HEK293 (cell line): ENCODE data around the gene APLP2.

Source experiments
- CTCF ChIA-PET: fragments of 350-600 bp; formaldehyde crosslinking; extraction: SDS; loops from one replicate; lab custom pipeline; 2021; ENCODE audit warnings: antibody characterized with exemption; lab: Yijun Ruan, JAX
- POLR2A ChIA-PET: fragments of 300-600 bp; formaldehyde crosslinking; extraction: SDS; loops from one replicate; lab custom pipeline; 2020; ENCODE audit warnings: antibody characterized with exemption, inconsistent platforms; lab: Yijun Ruan, JAX
- H3K27ac ChIP-seq: fragments of 200-500 bp; sonication (Bioruptor generic); 2 replicates; pipeline ENCODE4 v1.5.1; 2014; ENCODE audit warnings: low read depth, low read length, control low read depth, inconsistent platforms; ENCODE audit errors: extremely low read depth
- H3K36me3 ChIP-seq, 2 experiments: fragments of 200-500 bp in 1 of 2; sonication (Bioruptor generic) in 1 of 2; 1 replicate in 1 of 2; 2 replicates in 1 of 2; pipeline ENCODE4 v1.5.1; 2014 to 2017; ENCODE audit warnings: inconsistent platforms in 2 of 2, low read length in 2 of 2; ENCODE audit not compliant: control insufficient read depth in 2 of 2, insufficient read depth in 1 of 2
- H3K4me1 ChIP-seq: fragments of 200-500 bp; sonication (Bioruptor generic); 2 replicates; pipeline ENCODE4 v1.5.1; 2014; ENCODE audit warnings: mild to moderate bottlenecking, low read length, inconsistent platforms; ENCODE audit not compliant: control insufficient read depth, insufficient read depth
- H3K4me3 ChIP-seq: 2 replicates; pipeline ENCODE4 v1.5.1; 2011; ENCODE audit warnings: low read depth, mild to moderate bottlenecking, control low read depth, low read length, moderate library complexity
- H3K9me3 ChIP-seq: fragments of 200-500 bp; sonication (Bioruptor generic); 2 replicates; pipeline ENCODE4 v1.5.1; 2014; ENCODE audit warnings: low read depth, low read length, inconsistent platforms; ENCODE audit not compliant: control insufficient read depth, insufficient read depth
- IKZF3 ChIP-seq: fragments of 450-650 bp; IDR thresholded peaks from 2 replicates; pipeline ENCODE4 v1.5.0; 2018; ENCODE audit warnings: missing biosample characterization, mild to moderate bottlenecking, missing genetic modification characterization, moderate library complexity
- KLF10 ChIP-seq: fragments of 450-650 bp; IDR thresholded peaks from 2 replicates; pipeline ENCODE4 v1.5.1; 2018; ENCODE audit warnings: missing biosample characterization, mild to moderate bottlenecking, missing genetic modification characterization
- MEIS1 ChIP-seq: sonication (generic); formaldehyde crosslinking; IDR thresholded peaks from 2 replicates; pipeline ENCODE4 v1.8.1; 2022; ENCODE audit warnings: missing genetic modification reagents, mild to moderate bottlenecking, borderline replicate concordance
- MYNN ChIP-seq: fragments of 450-650 bp; formaldehyde crosslinking; IDR thresholded peaks from 2 replicates; pipeline ENCODE4 v1.5.1; 2016; ENCODE audit warnings: missing biosample characterization, missing genetic modification characterization, borderline replicate concordance
- PRDM1 ChIP-seq: fragments of 450-650 bp; formaldehyde crosslinking; IDR thresholded peaks from 2 replicates; pipeline ENCODE4; 2016; ENCODE audit warnings: missing biosample characterization, missing genetic modification characterization
- SALL2 ChIP-seq: fragments of 450-650 bp; formaldehyde crosslinking; IDR thresholded peaks from 2 replicates; pipeline ENCODE4 v1.5.0; 2017; ENCODE audit warnings: missing biosample characterization, mild to moderate bottlenecking, missing genetic modification characterization, borderline replicate concordance
- YY2 ChIP-seq: fragments of 450-650 bp; formaldehyde crosslinking; IDR thresholded peaks from 2 replicates; pipeline ENCODE4 v1.5.1; 2016; ENCODE audit warnings: missing biosample characterization, missing genetic modification characterization
- ZBTB48 ChIP-seq: fragments of 450-650 bp; formaldehyde crosslinking; IDR thresholded peaks from 2 replicates; pipeline ENCODE4 v1.5.1; 2016; ENCODE audit warnings: missing biosample characterization, missing genetic modification characterization
- ZNF121 ChIP-seq: fragments of 450-650 bp; formaldehyde crosslinking; IDR thresholded peaks from 2 replicates; pipeline ENCODE4 v1.5.1; 2016; ENCODE audit warnings: missing biosample characterization, missing genetic modification characterization
- ZNF138 ChIP-seq: fragments of 450-650 bp; formaldehyde crosslinking; IDR thresholded peaks from 2 replicates; pipeline ENCODE4 v1.5.1; 2016; ENCODE audit warnings: missing biosample characterization, missing genetic modification characterization, borderline replicate concordance
- ZNF223 ChIP-seq: fragments of 450-650 bp; formaldehyde crosslinking; IDR thresholded peaks from 2 replicates; pipeline ENCODE4 v1.5.1; 2016; ENCODE audit warnings: missing biosample characterization, missing genetic modification characterization
- ZNF239 ChIP-seq: fragments of 450-650 bp; formaldehyde crosslinking; IDR thresholded peaks from 2 replicates; pipeline ENCODE4 v1.5.1; 2016; ENCODE audit warnings: missing biosample characterization, missing genetic modification characterization
- ZNF311 ChIP-seq: fragments of 450-650 bp; formaldehyde crosslinking; IDR thresholded peaks from 2 replicates; pipeline ENCODE4 v1.5.1; 2017; ENCODE audit warnings: missing biosample characterization, missing genetic modification characterization, borderline replicate concordance
- ZNF37A ChIP-seq: fragments of 450-650 bp; IDR thresholded peaks from 2 replicates; pipeline ENCODE4 v1.5.1; 2018; ENCODE audit warnings: missing biosample characterization, missing genetic modification characterization
- ZNF433 ChIP-seq: fragments of 450-650 bp; formaldehyde crosslinking; IDR thresholded peaks from 2 replicates; pipeline ENCODE4 v1.5.1; 2016; ENCODE audit warnings: missing biosample characterization, missing genetic modification characterization, low read depth
- ZNF473 ChIP-seq: fragments of 450-650 bp; formaldehyde crosslinking; IDR thresholded peaks from 2 replicates; pipeline ENCODE4 v1.5.1; 2017; ENCODE audit warnings: missing biosample characterization, missing genetic modification characterization
- ZNF514 ChIP-seq: fragments of 450-650 bp; formaldehyde crosslinking; IDR thresholded peaks from 2 replicates; pipeline ENCODE4 v1.5.1; 2016; ENCODE audit warnings: missing biosample characterization, missing genetic modification characterization
- ZNF555 ChIP-seq: fragments of 450-650 bp; formaldehyde crosslinking; conservative IDR thresholded peaks from 2 replicates; pipeline ENCODE4 v1.5.1; 2017; ENCODE audit warnings: missing biosample characterization, mild to moderate bottlenecking, missing genetic modification characterization, inconsistent platforms
- ZNF76 ChIP-seq: fragments of 450-650 bp; formaldehyde crosslinking; IDR thresholded peaks from 2 replicates; pipeline ENCODE4; 2016; ENCODE audit warnings: low read depth, missing biosample characterization, missing genetic modification characterization, borderline replicate concordance
- ZNF777 ChIP-seq: fragments of 450-650 bp; formaldehyde crosslinking; IDR thresholded peaks from 2 replicates; pipeline ENCODE4 v1.5.1; 2017; ENCODE audit warnings: missing biosample characterization, missing genetic modification characterization, borderline replicate concordance
- ZNF837 ChIP-seq: fragments of 450-650 bp; formaldehyde crosslinking; IDR thresholded peaks from 2 replicates; pipeline ENCODE4 v1.5.1; 2016; ENCODE audit warnings: missing biosample characterization, missing genetic modification characterization
- ZNF843 ChIP-seq: fragments of 450-650 bp; formaldehyde crosslinking; IDR thresholded peaks from 2 replicates; pipeline ENCODE4 v1.5.1; 2016; ENCODE audit warnings: missing biosample characterization, missing genetic modification characterization
- ZSCAN23 ChIP-seq: fragments of 450-650 bp; formaldehyde crosslinking; IDR thresholded peaks from 2 replicates; pipeline ENCODE4 v1.5.1; 2016; ENCODE audit warnings: missing biosample characterization, missing genetic modification characterization
- TF ChIP-seq, protein P1 (sequence below): fragments of 450-650 bp; formaldehyde crosslinking; IDR thresholded peaks from 2 replicates; pipeline ENCODE4 v1.5.1; 2016; ENCODE audit warnings: missing biosample characterization, missing genetic modification characterization
- TF ChIP-seq, protein P2 (sequence below): fragments of 450-650 bp; formaldehyde crosslinking; IDR thresholded peaks from 2 replicates; pipeline ENCODE4 v1.5.1; 2016; ENCODE audit warnings: missing biosample characterization, missing genetic modification characterization
- TF ChIP-seq, protein P3 (sequence below): fragments of 450-650 bp; formaldehyde crosslinking; IDR thresholded peaks from 2 replicates; pipeline ENCODE4 v1.5.1; 2016; ENCODE audit warnings: missing biosample characterization, missing genetic modification characterization
- TF ChIP-seq, protein P4 (sequence below): fragments of 450-650 bp; formaldehyde crosslinking; IDR thresholded peaks from 2 replicates; pipeline ENCODE4 v1.5.1; 2017; ENCODE audit warnings: missing biosample characterization, missing genetic modification characterization

The APLP2 gene

DNA sequence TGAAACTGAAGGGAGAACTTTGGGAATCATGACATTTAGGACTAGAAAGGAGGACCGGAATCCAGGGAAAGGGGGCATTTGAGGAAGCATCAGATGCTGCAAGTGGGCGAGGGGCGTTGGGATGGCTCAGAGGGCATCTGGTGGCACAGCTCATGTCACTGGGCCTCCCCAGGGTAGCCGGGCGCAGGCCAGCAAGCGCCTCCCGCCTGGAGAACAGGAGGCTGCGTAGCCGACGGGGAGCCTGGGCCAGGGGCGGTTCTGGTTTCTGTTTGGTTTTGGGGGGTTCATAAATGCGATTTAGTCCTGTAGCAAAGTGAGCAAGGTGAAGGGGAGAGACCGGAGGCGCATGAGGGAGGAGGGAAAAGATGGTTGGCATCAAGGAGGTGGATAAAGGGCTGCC lies 89.4 kb downstream of the APLP2 start:
- CTCF ChIA-PET: no interaction called here
- POLR2A ChIA-PET: no interaction called here

DNA sequence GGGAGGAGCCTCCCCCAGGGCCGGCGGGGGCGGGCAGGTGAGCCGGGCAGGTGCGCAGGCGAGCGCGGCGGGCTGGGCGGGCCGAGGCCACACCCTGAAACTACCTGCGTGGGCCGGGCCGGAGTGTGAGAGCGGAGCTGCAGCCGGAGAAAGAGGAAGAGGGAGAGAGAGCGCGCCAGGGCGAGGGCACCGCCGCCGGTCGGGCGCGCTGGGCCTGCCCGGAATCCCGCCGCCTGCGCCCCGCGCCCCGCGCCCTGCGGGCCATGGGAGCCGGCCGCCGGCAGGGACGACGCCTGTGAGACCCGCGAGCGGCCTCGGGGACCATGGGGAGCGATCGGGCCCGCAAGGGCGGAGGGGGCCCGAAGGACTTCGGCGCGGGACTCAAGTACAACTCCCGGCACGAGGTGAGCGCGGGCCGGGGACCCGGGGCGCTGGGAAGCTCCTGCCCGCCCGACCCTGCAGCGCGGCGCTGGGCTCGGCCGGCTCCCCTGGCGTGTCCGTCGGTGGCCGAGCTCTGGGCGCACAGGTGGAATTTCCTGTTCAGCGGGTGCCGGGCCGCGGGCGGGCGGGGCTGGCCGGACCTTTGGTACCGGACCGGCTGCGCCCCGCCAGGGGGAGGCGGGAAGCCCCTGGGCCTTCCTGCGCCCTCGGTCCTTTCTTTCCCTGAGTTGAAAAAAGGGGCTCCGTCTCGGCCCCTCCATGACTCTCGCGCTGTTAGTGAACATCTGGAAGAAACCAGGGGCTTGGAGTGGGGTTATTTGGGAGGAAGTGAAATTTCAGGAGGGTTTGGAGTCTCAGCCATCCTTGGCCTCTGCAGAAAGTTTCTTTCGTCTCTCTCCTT lies 90.2 kb downstream of the APLP2 start, which contains the start of gene ST14:
ST14 (plus strand) TSS at position 126 of the 841 bp plus-strand sequence; CDS start at position 324, 198 bp downstream.
- no peak within 1 kb of the TSS for H3K27ac ChIP-seq
- ChIA-PET POLR2A (no interaction called here), CTCF (no interaction called here)

More for the DNA sequence above, 89.4 kb downstream of the APLP2 start:
- H3K9me3 ChIP-seq: no peaks in the 10 kb centered on the region
- TF ChIP-seq ZNF433 (no peak), YY2 (tag by site-specific recombination) (no peak), ZBTB48 (tag by site-specific recombination) (no peak), ZNF473 (tag by site-specific recombination) (no peak), ZNF311 (tag by site-specific recombination) (no peak), ZNF837 (tag by site-specific recombination) (no peak), ZNF843 (tag by site-specific recombination) (no peak), ZNF514 (tag by site-specific recombination) (no peak), KLF10 (tag by site-specific recombination) (no peak), MEIS1 (no peak), ZNF121 (tag by site-specific recombination) (no peak), ZNF138 (tag by site-specific recombination) (no peak), IKZF3 (tag by site-specific recombination) (no peak), MYNN (no peak)
- TF ChIP-seq, protein P1, sequence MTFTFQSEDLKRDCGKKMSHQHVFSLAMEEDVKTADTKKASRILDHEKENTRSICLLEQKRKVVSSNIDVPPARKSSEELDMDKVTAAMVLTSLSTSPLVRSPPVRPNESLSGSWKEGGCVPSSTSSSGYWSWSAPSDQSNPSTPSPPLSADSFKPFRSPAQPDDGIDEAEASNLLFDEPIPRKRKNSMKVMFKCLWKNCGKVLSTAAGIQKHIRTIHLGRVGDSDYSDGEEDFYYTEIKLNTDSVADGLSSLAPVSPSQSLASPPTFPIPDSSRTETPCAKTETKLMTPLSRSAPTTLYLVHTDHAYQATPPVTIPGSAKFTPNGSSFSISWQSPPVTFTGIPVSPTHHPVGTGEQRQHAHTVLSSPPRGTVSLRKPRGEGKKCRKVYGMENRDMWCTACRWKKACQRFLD (tag by site-specific recombination): no peak
- TF ChIP-seq, protein P2, sequence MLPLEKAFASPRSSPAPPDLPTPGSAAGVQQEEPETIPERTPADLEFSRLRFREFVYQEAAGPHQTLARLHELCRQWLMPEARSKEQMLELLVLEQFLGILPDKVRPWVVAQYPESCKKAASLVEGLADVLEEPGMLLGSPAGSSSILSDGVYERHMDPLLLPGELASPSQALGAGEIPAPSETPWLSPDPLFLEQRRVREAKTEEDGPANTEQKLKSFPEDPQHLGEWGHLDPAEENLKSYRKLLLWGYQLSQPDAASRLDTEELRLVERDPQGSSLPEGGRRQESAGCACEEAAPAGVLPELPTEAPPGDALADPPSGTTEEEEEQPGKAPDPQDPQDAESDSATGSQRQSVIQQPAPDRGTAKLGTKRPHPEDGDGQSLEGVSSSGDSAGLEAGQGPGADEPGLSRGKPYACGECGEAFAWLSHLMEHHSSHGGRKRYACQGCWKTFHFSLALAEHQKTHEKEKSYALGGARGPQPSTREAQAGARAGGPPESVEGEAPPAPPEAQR (tag by site-specific recombination): no peak
- no peak overlapping the region for H3K4me3 ChIP-seq
- H3K27ac ChIP-seq: no peak overlapping the region
- no peaks in the 10 kb centered on the region for H3K36me3 ChIP-seq
- H3K4me1 ChIP-seq: no peaks in the 10 kb centered on the region

More for the DNA sequence above, 90.2 kb downstream of the APLP2 start, which contains the start of gene ST14:
- Histone ChIP-seq H3K4me1 (no peaks in the 10 kb centered on the region), H3K9me3 (no peaks in the 10 kb centered on the region), H3K4me3 (peak within 1 kb of the TSS; percentile 20), H3K36me3 (no peaks in the 10 kb centered on the region)
- no peak for TF ChIP-seq ZNF37A (tag by site-specific recombination)
- TF ChIP-seq, protein P3, sequence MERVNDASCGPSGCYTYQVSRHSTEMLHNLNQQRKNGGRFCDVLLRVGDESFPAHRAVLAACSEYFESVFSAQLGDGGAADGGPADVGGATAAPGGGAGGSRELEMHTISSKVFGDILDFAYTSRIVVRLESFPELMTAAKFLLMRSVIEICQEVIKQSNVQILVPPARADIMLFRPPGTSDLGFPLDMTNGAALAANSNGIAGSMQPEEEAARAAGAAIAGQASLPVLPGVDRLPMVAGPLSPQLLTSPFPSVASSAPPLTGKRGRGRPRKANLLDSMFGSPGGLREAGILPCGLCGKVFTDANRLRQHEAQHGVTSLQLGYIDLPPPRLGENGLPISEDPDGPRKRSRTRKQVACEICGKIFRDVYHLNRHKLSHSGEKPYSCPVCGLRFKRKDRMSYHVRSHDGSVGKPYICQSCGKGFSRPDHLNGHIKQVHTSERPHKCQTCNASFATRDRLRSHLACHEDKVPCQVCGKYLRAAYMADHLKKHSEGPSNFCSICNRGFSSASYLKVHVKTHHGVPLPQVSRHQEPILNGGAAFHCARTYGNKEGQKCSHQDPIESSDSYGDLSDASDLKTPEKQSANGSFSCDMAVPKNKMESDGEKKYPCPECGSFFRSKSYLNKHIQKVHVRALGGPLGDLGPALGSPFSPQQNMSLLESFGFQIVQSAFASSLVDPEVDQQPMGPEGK (tag by site-specific recombination): no peak
- TF ChIP-seq SALL2 (tag by site-specific recombination): no peak
- TF ChIP-seq ZNF837 (tag by site-specific recombination): no peak
- no peak for TF ChIP-seq ZNF76 (tag by site-specific recombination)
- no peak for TF ChIP-seq PRDM1 (tag by site-specific recombination)
- TF ChIP-seq ZNF433: no peak
- TF ChIP-seq ZSCAN23 (tag by site-specific recombination): no peak
- TF ChIP-seq ZNF239 (tag by site-specific recombination): no peak
- TF ChIP-seq, protein P4, sequence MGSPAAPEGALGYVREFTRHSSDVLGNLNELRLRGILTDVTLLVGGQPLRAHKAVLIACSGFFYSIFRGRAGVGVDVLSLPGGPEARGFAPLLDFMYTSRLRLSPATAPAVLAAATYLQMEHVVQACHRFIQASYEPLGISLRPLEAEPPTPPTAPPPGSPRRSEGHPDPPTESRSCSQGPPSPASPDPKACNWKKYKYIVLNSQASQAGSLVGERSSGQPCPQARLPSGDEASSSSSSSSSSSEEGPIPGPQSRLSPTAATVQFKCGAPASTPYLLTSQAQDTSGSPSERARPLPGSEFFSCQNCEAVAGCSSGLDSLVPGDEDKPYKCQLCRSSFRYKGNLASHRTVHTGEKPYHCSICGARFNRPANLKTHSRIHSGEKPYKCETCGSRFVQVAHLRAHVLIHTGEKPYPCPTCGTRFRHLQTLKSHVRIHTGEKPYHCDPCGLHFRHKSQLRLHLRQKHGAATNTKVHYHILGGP (tag by site-specific recombination): no peak
- no peak for TF ChIP-seq ZNF555 (tag by site-specific recombination)
- no peak for TF ChIP-seq ZNF777 (tag by site-specific recombination)
- TF ChIP-seq ZNF223 (tag by site-specific recombination): no peak
